Vagina (tissue), 2 donors: Measurements from ENCODE around the gene C11orf71. TPM values are rescaled to one million over a fixed set of nuclear protein-coding genes. Genes with fewer than 3 reads are reported as not detected.

Experiments
- DNase-seq, 2 donors: peaks; one replicate each; pipeline ENCODE4 v3.0.0-alpha.2; 2017; ENCODE audit errors: extremely low spot score in 2 of 2
- H3K27ac ChIP-seq: fragments of 200-600 bp; sonication (generic); one replicate; pipeline ENCODE4 v1.5.1; 2019
- H3K27me3 ChIP-seq: fragments of 200-600 bp; sonication (generic); one replicate; pipeline ENCODE4 v1.5.1; 2019
- H3K36me3 ChIP-seq, 2 donors: fragments of 200-600 bp; sonication (generic); one replicate each; pipeline ENCODE4 v1.5.1; 2017 to 2019
- H3K4me1 ChIP-seq: fragments of 200-600 bp; sonication (generic); one replicate; pipeline ENCODE4 v1.5.1; 2019
- H3K4me3 ChIP-seq, 2 donors: fragments of 200-600 bp; sonication (generic); 1 replicate in 1 of 2; 2 replicates in 1 of 2; pipeline ENCODE4 v1.5.1; 2016 to 2019
- H3K9me3 ChIP-seq: fragments of 200-600 bp; sonication (generic); one replicate; pipeline ENCODE4 v1.5.1; 2019
- POLR2A ChIP-seq, 2 donors: fragments of 450-650 bp; IDR thresholded peaks; one replicate each; pipeline ENCODE4 v1.6.1; 2017; ENCODE audit warnings: antibody characterized with exemption in 2 of 2, mild to moderate bottlenecking in 2 of 2, moderate library complexity in 2 of 2
- POLR2AphosphoS5 ChIP-seq, 2 donors: sonication (generic); formaldehyde crosslinking; IDR thresholded peaks; one replicate each; pipeline ENCODE4 v1.9.0; 2017; ENCODE audit warnings: antibody characterized with exemption in 2 of 2, mild to moderate bottlenecking in 2 of 2, low read depth in 1 of 2; ENCODE audit not compliant: insufficient read depth in 1 of 2
- intact Hi-C: fragments of 100-400 bp; cut with DNase I; formaldehyde crosslinking; loops from one replicate; pipeline ENCODE4 v1.15.1; 2023
- total RNA-seq: library from RNA; depleted of rRNA; stranded (reverse); fragments of >200 nt; gene quantifications from one replicate; pipeline ENCODE4 v1.2.3, GENCODE V29; 2016
- TF ChIP-seq, protein P1 (sequence below), 3 experiments: fragments of 450-650 bp in 2 of 3; fragments of 200-600 bp in 1 of 3; sonication (generic) in 1 of 3; IDR thresholded peaks; one replicate each; pipeline ENCODE4 v1.5.1; 2017 to 2019; ENCODE audit warnings: antibody characterized with exemption in 3 of 3, mild to moderate bottlenecking in 2 of 3, moderate library complexity in 2 of 3

C11orf71 gene
- total RNA-seq, 1 donor from 2014 or later, result 2.7 TPM

DNA sequence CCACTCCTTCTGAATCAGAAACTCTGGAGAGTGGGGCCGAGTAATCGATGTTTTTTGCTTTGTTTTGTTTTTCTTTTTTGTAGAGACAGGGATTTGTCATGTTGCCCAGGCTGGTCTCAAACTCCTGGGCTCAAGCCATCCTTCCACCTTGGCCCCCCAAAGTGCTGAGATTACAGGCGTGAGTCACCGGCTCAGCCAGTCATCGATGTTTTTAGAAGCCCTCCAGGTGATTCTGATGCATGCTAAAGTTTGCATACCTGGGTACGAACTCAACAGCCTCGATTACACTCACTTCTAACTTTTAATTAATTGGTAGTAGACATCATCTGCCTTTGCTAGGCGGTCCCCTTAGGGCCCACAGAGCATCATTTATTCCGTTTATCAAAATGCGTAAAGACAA, 50.3 kb downstream of the C11orf71 start:
- no peak overlapping the region for H3K4me3 ChIP-seq
- no peak for DNase-seq
- intact Hi-C loops, result no loop called here
- peaks cover 4% of the 10 kb centered on the region for H3K4me1 ChIP-seq
- no peak overlapping the region for H3K27ac ChIP-seq
- H3K9me3 ChIP-seq, result no peaks in the 10 kb centered on the region
- no peaks in the 10 kb centered on the region for H3K27me3 ChIP-seq
- no peaks in the 10 kb centered on the region for H3K36me3 ChIP-seq
- TF ChIP-seq, protein P1, sequence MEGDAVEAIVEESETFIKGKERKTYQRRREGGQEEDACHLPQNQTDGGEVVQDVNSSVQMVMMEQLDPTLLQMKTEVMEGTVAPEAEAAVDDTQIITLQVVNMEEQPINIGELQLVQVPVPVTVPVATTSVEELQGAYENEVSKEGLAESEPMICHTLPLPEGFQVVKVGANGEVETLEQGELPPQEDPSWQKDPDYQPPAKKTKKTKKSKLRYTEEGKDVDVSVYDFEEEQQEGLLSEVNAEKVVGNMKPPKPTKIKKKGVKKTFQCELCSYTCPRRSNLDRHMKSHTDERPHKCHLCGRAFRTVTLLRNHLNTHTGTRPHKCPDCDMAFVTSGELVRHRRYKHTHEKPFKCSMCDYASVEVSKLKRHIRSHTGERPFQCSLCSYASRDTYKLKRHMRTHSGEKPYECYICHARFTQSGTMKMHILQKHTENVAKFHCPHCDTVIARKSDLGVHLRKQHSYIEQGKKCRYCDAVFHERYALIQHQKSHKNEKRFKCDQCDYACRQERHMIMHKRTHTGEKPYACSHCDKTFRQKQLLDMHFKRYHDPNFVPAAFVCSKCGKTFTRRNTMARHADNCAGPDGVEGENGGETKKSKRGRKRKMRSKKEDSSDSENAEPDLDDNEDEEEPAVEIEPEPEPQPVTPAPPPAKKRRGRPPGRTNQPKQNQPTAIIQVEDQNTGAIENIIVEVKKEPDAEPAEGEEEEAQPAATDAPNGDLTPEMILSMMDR (IDR thresholded peaks at IDR 0.05), result no peak
- TF ChIP-seq POLR2A (IDR thresholded peaks at IDR 0.05) (no peak), POLR2AphosphoS5 (IDR thresholded peaks at IDR 0.05; ENCODE audit: insufficient read depth in 1 of 2, low read depth in 1 of 2) (no peak)

Other genes starting within 250 kb of the C11orf71 start
- gene NNMT, start 104.1 kb downstream of the C11orf71 start, total RNA-seq, result 898 TPM
- gene RBM7, start 155 bp upstream of the C11orf71 start, total RNA-seq, result 24.8 TPM
- 146 TPM for gene REXO2, start 39.0 kb upstream of the C11orf71 start, total RNA-seq
- not detected for gene NXPE1, start 159.4 kb upstream of the C11orf71 start, total RNA-seq
- gene NXPE4, start 195.3 kb upstream of the C11orf71 start, total RNA-seq, result not detected